PFSK-1 (cell line): ENCODE data around the gene SEC31B. TPM values are rescaled to one million over a fixed set of nuclear protein-coding genes. Genes with fewer than 3 reads are reported as not detected.

Experiments used
- FOXP2 ChIP-seq: optimal IDR thresholded peaks from 2 replicates; pipeline ENCODE3; 2011; ENCODE audit warnings: borderline replicate concordance, control low read depth, inconsistent platforms; ENCODE audit not compliant: insufficient read depth; ENCODE audit errors: extremely low read length, extremely low read depth
- POLR2AphosphoS5 ChIP-seq: IDR thresholded peaks from 2 replicates; pipeline ENCODE4 v1.6.1; 2012; ENCODE audit warnings: low read depth, mild to moderate bottlenecking, control low read depth, low read length, moderate library complexity
- REST ChIP-seq, 2 experiments: IDR thresholded peaks; 2 replicates each; pipeline versions ENCODE4 v1.6.1 to v1.8.0; 2011 to 2012; ENCODE audit warnings: low read depth in 2 of 2, low read length in 2 of 2, control low read depth in 1 of 2, inconsistent platforms in 1 of 2, mild to moderate bottlenecking in 1 of 2, moderate library complexity in 1 of 2; ENCODE audit not compliant: insufficient read depth in 1 of 2
- SIN3A ChIP-seq: IDR thresholded peaks from 2 replicates; pipeline ENCODE4 v1.6.1; 2012; ENCODE audit warnings: mild to moderate bottlenecking, low read length, moderate library complexity, borderline replicate concordance; ENCODE audit not compliant: insufficient read depth
- TAF1 ChIP-seq: IDR thresholded peaks from 2 replicates; pipeline ENCODE4 v1.6.1; 2012; ENCODE audit warnings: low read length, control low read depth, borderline replicate concordance; ENCODE audit not compliant: insufficient read depth
- polyA plus RNA-seq: library from polyadenylated mRNA; unstranded; fragments of >200 nt; gene quantifications from one replicate; pipeline ENCODE4 v1.2.1, GENCODE V29; 2012; ENCODE audit warnings: low read depth, missing spikeins; ENCODE audit not compliant: insufficient read length

The SEC31B gene
- polyA plus RNA-seq = 7.9 TPM

- TF ChIP-seq REST (IDR thresholded peaks at IDR 0.05; ENCODE audit: insufficient read depth in 1 of 2, low read depth in 2 of 2, low read length in 2 of 2) (no peak), FOXP2 (no peak), TAF1 (no peak), POLR2AphosphoS5 (no peak), SIN3A (no peak)
Measured at GRCh38 chr10:100519311-100520051, at the start of gene SEC31B. SEC31B (minus strand) TSS chr10:100519861; CDS start chr10:100516952, 2,909 bp downstream.

GRCh38 chr10:100568912-100569311 lies 49.3 kb upstream of the SEC31B start:
- TF ChIP-seq SIN3A (no peak), FOXP2 (no peak), REST (IDR thresholded peaks at IDR 0.05; ENCODE audit: insufficient read depth in 1 of 2, low read depth in 2 of 2, low read length in 2 of 2) (no peak), TAF1 (no peak), POLR2AphosphoS5 (no peak)

GRCh38 chr10:100567826-100568225 lies 48.2 kb upstream of the SEC31B start:
- TF ChIP-seq SIN3A (no peak), TAF1 (no peak), REST (IDR thresholded peaks at IDR 0.05; ENCODE audit: insufficient read depth in 1 of 2, low read depth in 2 of 2, low read length in 2 of 2) (no peak), FOXP2 (no peak), POLR2AphosphoS5 (no peak)

- TF ChIP-seq TAF1 (no peak), POLR2AphosphoS5 (no peak), REST (IDR thresholded peaks at IDR 0.05; ENCODE audit: insufficient read depth in 1 of 2, low read depth in 2 of 2, low read length in 2 of 2) (no peak), SIN3A (no peak), FOXP2 (no peak)
Measured at GRCh38 chr10:100567249-100567648, 47.6 kb upstream of the SEC31B start.
